PC-9 (cell line): ENCODE data around the gene CRHR2. TPM values are rescaled to one million over a fixed set of nuclear protein-coding genes. Genes with fewer than 3 reads are reported as not detected.

Source experiments
- BruUV-seq: library from RNA; stranded (reverse); fragments of 400-500 nt; replicated peaks from 2 replicates; lab custom pipeline; 2021; lab: Mats Ljungman, UMichigan
- CTCF ChIA-PET: fragments of 300-600 bp; sonication (Branson Sonifier 250); formaldehyde crosslinking; loops from one replicate; lab custom pipeline; 2022; ENCODE audit warnings: antibody characterized with exemption; lab: Charles Lee
- POLR2A ChIA-PET: fragments of 300-600 bp; sonication (Branson Sonifier 250); formaldehyde crosslinking; loops from one replicate; lab custom pipeline; 2022; ENCODE audit warnings: antibody characterized with exemption; ENCODE audit not compliant: unreplicated experiment; lab: Charles Lee
- DNase-seq, 2 experiments: peaks; one replicate each; pipeline versions ENCODE4 v3.0.0 to v3.0.0-alpha.2; 2015 to 2022; ENCODE audit warnings: mixed read lengths in 1 of 2
- H2AFZ ChIP-seq: fragments of 200-600 bp; sonication (generic); 2 replicates; pipeline ENCODE4 v1.8.1; 2017; ENCODE audit warnings: antibody characterized with exemption
- H3F3A ChIP-seq: fragments of 200-600 bp; sonication (generic); 2 replicates; pipeline ENCODE4 v1.8.1; 2017; ENCODE audit warnings: antibody characterized with exemption, mild to moderate bottlenecking, low read depth; ENCODE audit not compliant: insufficient read depth
- H3K27ac ChIP-seq: fragments of 200-600 bp; sonication (generic); 2 replicates; pipeline ENCODE4 v1.6.1; 2016; ENCODE audit warnings: mixed run types
- H3K27me3 ChIP-seq: fragments of 200-600 bp; sonication (generic); 2 replicates; pipeline ENCODE4 v1.6.1; 2016; ENCODE audit warnings: low read depth, mixed run types; ENCODE audit not compliant: insufficient read depth
- H3K36me3 ChIP-seq: fragments of 200-600 bp; sonication (generic); 2 replicates; pipeline ENCODE4 v1.6.1; 2016; ENCODE audit warnings: low read depth, mixed run types
- H3K4me1 ChIP-seq: fragments of 200-600 bp; sonication (generic); replicated peaks from 2 replicates; pipeline ENCODE4 v1.6.1; 2016; ENCODE audit warnings: mixed run types; ENCODE audit not compliant: insufficient read depth
- H3K4me2 ChIP-seq: fragments of 200-600 bp; sonication (generic); 2 replicates; pipeline ENCODE4 v1.6.1; 2017; ENCODE audit warnings: mixed run types
- H3K4me3 ChIP-seq: fragments of 200-600 bp; sonication (generic); 2 replicates; pipeline ENCODE4 v1.6.1; 2016; ENCODE audit warnings: mixed run types
- H3K79me2 ChIP-seq: fragments of 200-600 bp; sonication (generic); 2 replicates; pipeline ENCODE4 v1.6.1; 2017; ENCODE audit warnings: low read depth, mixed run types
- H3K9me2 ChIP-seq: fragments of 200-600 bp; sonication (generic); 2 replicates; pipeline ENCODE4 v1.8.1; 2017; ENCODE audit warnings: mild to moderate bottlenecking; ENCODE audit not compliant: insufficient read depth
- H3K9me3 ChIP-seq: fragments of 200-600 bp; sonication (generic); 2 replicates; pipeline ENCODE4 v1.8.1; 2016; ENCODE audit warnings: low read depth; ENCODE audit not compliant: insufficient read depth
- H4K20me1 ChIP-seq: fragments of 200-600 bp; sonication (generic); 2 replicates; pipeline ENCODE4 v1.8.1; 2017; ENCODE audit not compliant: insufficient read depth
- EZH2 ChIP-seq: fragments of 200-600 bp; sonication (generic); IDR thresholded peaks from 2 replicates; pipeline ENCODE4 v1.8.0; 2017; ENCODE audit warnings: antibody characterized with exemption, low read depth
- intact Hi-C: fragments of 100-400 bp; cut with micrococcal nuclease; formaldehyde crosslinking; loops from one replicate; pipeline ENCODE4 v1.10.0; 2022; ENCODE audit not compliant: unreplicated experiment
- total RNA-seq: library from RNA; stranded (reverse); gene quantifications from 2 replicates; pipeline ENCODE4 v1.2.3, GENCODE V29; 2021
- TF ChIP-seq, protein P1 (sequence below): fragments of 200-600 bp; sonication (generic); conservative IDR thresholded peaks from 2 replicates; pipeline ENCODE4 v1.6.1; 2017; ENCODE audit warnings: mixed run types, antibody characterized with exemption, mild to moderate bottlenecking, moderate library complexity

CRHR2 gene
- total RNA-seq, 1 experiment from 2014 or later = not detected

GRCh38 chr7:30694774-30695721 lies 12.8 kb upstream of the CRHR2 start:
- intact Hi-C loops = no loop called here
- Histone ChIP-seq H3K4me1 (no peaks in the 10 kb centered on the region), H3K27ac (no peak overlapping the region), H4K20me1 (no peaks in the 10 kb centered on the region), H3K9me2 (no peaks in the 10 kb centered on the region), H3K9me3 (no peaks in the 10 kb centered on the region), H3K36me3 (no peaks in the 10 kb centered on the region), H3K79me2 (no peaks in the 10 kb centered on the region), H3K27me3 (peaks cover 88% of the 10 kb centered on the region), H2AFZ (no peak overlapping the region), H3F3A (no peaks in the 10 kb centered on the region), H3K4me2 (no peak overlapping the region), H3K4me3 (no peak overlapping the region)
- CTCF ChIA-PET = no interaction called here
- POLR2A ChIA-PET = no interaction called here
- DNase-seq = no peak
- no peak for TF ChIP-seq EZH2
- TF ChIP-seq, protein P1, sequence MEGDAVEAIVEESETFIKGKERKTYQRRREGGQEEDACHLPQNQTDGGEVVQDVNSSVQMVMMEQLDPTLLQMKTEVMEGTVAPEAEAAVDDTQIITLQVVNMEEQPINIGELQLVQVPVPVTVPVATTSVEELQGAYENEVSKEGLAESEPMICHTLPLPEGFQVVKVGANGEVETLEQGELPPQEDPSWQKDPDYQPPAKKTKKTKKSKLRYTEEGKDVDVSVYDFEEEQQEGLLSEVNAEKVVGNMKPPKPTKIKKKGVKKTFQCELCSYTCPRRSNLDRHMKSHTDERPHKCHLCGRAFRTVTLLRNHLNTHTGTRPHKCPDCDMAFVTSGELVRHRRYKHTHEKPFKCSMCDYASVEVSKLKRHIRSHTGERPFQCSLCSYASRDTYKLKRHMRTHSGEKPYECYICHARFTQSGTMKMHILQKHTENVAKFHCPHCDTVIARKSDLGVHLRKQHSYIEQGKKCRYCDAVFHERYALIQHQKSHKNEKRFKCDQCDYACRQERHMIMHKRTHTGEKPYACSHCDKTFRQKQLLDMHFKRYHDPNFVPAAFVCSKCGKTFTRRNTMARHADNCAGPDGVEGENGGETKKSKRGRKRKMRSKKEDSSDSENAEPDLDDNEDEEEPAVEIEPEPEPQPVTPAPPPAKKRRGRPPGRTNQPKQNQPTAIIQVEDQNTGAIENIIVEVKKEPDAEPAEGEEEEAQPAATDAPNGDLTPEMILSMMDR = no peak
- no TSS peak for BruUV-seq

- H3K79me2 ChIP-seq = no peaks in the 10 kb centered on the region
- no peak overlapping the region for H2AFZ ChIP-seq
- no peak overlapping the region for H3K4me3 ChIP-seq
- H3K27ac ChIP-seq = no peak overlapping the region
- ChIA-PET POLR2A (no interaction called here), CTCF (no interaction called here)
- H3K36me3 ChIP-seq = no peaks in the 10 kb centered on the region
- DNase-seq = no peak
- intact Hi-C loops = no loop called here
- no peak for TF ChIP-seq EZH2
- TF ChIP-seq, protein P1 = no peak
- H3K4me2 ChIP-seq = no peak overlapping the region
- H3K9me3 ChIP-seq = no peaks in the 10 kb centered on the region
- no peaks in the 10 kb centered on the region for H4K20me1 ChIP-seq
- peaks cover 88% of the 10 kb centered on the region for H3K27me3 ChIP-seq
- BruUV-seq = no TSS peak
- no peaks in the 10 kb centered on the region for H3F3A ChIP-seq
- H3K9me2 ChIP-seq = no peaks in the 10 kb centered on the region
- H3K4me1 ChIP-seq = no peaks in the 10 kb centered on the region
These were observed 12.0 kb upstream of the CRHR2 start for GRCh38 chr7:30694218-30694745.

DNA sequence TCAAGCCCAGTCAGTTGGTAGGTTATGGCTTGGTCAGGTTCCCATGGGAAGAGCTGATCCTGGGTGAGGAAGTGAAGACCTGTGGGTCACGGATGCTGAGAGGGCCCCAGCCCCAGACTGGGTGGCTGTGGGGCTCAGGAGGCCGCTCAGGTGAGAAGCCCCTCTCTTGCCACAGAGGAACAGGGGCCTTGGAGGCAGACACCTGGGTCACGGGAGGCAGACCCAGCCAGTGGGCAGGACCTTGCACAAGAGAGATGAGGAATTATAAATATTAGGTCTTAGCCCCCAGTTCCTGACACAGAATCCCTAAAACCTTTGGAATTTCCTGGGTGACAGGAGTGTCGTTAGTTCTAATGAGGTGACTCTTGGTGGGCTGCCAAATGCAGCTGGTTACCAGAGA lies 10.6 kb upstream of the CRHR2 start:
- Histone ChIP-seq H3F3A (no peaks in the 10 kb centered on the region), H2AFZ (no peak overlapping the region), H3K27ac (no peak overlapping the region), H3K79me2 (no peaks in the 10 kb centered on the region), H3K4me1 (no peaks in the 10 kb centered on the region), H3K9me3 (no peaks in the 10 kb centered on the region), H3K36me3 (no peaks in the 10 kb centered on the region), H3K4me3 (no peak overlapping the region), H4K20me1 (no peaks in the 10 kb centered on the region), H3K27me3 (peaks cover 83% of the 10 kb centered on the region), H3K9me2 (no peaks in the 10 kb centered on the region), H3K4me2 (no peak overlapping the region)
- ChIA-PET POLR2A (no interaction called here), CTCF (no interaction called here)
- DNase-seq = no peak
- BruUV-seq = no TSS peak
- intact Hi-C loops = no loop called here
- TF ChIP-seq EZH2 = no peak
- TF ChIP-seq, protein P1 = no peak
